IMR-90 (cell line): ENCODE data around the gene ACACA.
"Not testable (repeated sequence)": the region's sequence is repeated elsewhere in the genome, so short reads cannot be mapped to it uniquely, and the experiment has no call there.

Source experiments
- CEBPB ChIP-seq: IDR thresholded peaks from 2 replicates; pipeline ENCODE4 v1.6.1; 2012; ENCODE audit warnings: low read depth, low read length, improper control_type of control experiment
- MAZ ChIP-seq: IDR thresholded peaks from 2 replicates; pipeline ENCODE4 v1.6.1; 2012; ENCODE audit warnings: low read depth, mild to moderate bottlenecking, low read length, improper control_type of control experiment, moderate library complexity, borderline replicate concordance
- NFE2L2 ChIP-seq: fragments of 150-350 bp; IDR thresholded peaks from 2 replicates; pipeline ENCODE4 v1.6.1; 2016; ENCODE audit warnings: low read depth, mild to moderate bottlenecking, low read length
- POLR2A ChIP-seq: IDR thresholded peaks from 2 replicates; pipeline ENCODE4 v1.6.1; 2012; ENCODE audit warnings: mild to moderate bottlenecking, low read depth, low read length
- RFX5 ChIP-seq: IDR thresholded peaks from 2 replicates; pipeline ENCODE4 v1.8.0; 2012; ENCODE audit warnings: low read depth, mild to moderate bottlenecking, low read length, moderate library complexity
- TF ChIP-seq, protein P1 (sequence below): conservative IDR thresholded peaks from 2 replicates; pipeline ENCODE4 v1.5.1; 2012; ENCODE audit warnings: mild to moderate bottlenecking, low read depth, low read length, improper control_type of control experiment
- TF ChIP-seq, protein P2 (sequence below): fragments of 150-350 bp; IDR thresholded peaks from 2 replicates; pipeline ENCODE4 v1.6.1; 2017; ENCODE audit warnings: mild to moderate bottlenecking, antibody characterized with exemption, low read length, low read depth

DNA sequence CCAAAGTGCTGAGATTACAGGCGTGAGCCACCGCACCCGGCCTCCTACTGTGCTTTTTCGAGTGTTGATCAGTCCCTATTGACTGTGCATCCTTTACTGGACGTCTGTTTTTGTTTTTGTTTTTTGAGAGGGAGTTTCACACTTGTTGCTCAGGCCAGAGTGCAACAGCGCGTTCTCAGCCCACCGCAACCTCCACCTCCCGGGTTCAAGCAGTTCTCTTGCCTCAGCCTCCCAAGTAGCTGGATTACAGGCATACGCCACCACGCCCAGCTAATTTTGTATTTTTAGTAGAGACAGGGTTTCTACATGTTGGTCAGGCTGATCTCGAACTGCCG lies 1.5 kb upstream of the ACACA start:
- TF ChIP-seq, protein P1, sequence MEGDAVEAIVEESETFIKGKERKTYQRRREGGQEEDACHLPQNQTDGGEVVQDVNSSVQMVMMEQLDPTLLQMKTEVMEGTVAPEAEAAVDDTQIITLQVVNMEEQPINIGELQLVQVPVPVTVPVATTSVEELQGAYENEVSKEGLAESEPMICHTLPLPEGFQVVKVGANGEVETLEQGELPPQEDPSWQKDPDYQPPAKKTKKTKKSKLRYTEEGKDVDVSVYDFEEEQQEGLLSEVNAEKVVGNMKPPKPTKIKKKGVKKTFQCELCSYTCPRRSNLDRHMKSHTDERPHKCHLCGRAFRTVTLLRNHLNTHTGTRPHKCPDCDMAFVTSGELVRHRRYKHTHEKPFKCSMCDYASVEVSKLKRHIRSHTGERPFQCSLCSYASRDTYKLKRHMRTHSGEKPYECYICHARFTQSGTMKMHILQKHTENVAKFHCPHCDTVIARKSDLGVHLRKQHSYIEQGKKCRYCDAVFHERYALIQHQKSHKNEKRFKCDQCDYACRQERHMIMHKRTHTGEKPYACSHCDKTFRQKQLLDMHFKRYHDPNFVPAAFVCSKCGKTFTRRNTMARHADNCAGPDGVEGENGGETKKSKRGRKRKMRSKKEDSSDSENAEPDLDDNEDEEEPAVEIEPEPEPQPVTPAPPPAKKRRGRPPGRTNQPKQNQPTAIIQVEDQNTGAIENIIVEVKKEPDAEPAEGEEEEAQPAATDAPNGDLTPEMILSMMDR, result not testable (repeated sequence)
- TF ChIP-seq, protein P2, sequence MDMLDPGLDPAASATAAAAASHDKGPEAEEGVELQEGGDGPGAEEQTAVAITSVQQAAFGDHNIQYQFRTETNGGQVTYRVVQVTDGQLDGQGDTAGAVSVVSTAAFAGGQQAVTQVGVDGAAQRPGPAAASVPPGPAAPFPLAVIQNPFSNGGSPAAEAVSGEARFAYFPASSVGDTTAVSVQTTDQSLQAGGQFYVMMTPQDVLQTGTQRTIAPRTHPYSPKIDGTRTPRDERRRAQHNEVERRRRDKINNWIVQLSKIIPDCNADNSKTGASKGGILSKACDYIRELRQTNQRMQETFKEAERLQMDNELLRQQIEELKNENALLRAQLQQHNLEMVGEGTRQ, result not testable (repeated sequence)
- TF ChIP-seq NFE2L2, POLR2A, MAZ, CEBPB, RFX5: not testable (repeated sequence)
